Aorta (tissue), 5 donors: ENCODE results near the gene RNF144B. TPM values are rescaled to one million over a fixed set of nuclear protein-coding genes. Genes with fewer than 3 reads are reported as not detected.
"Not testable (repeated sequence)": the region's sequence is repeated elsewhere in the genome, so short reads cannot be mapped to it uniquely, and the experiment has no call there.

Experiments
- ATAC-seq: fragments of 200-7000 bp; cut with Tn5 transposase; one replicate; pipeline ENCODE4 v1.9.1; 2022; ENCODE audit warnings: moderate library complexity; ENCODE audit not compliant: low FRiP score
- DNase-seq, 2 donors: peaks; one replicate each; pipeline ENCODE4 v3.0.0-alpha.2; 2020
- H3K27ac ChIP-seq, 2 donors: one replicate each; pipeline ENCODE4 v1.5.1; 2013; ENCODE audit warnings: low read length in 2 of 2, mild to moderate bottlenecking in 2 of 2, moderate library complexity in 2 of 2, control low read depth in 1 of 2, inconsistent platforms in 1 of 2, low read depth in 1 of 2
- H3K27me3 ChIP-seq, 2 donors: one replicate each; pipeline ENCODE4 v1.6.1; 2013; ENCODE audit warnings: control low read depth in 1 of 2, low read length in 1 of 2, mild to moderate bottlenecking in 1 of 2, moderate library complexity in 1 of 2; ENCODE audit not compliant: insufficient read depth in 2 of 2, control insufficient read depth in 1 of 2
- H3K36me3 ChIP-seq, 2 donors: one replicate each; pipeline ENCODE4 v1.6.1; 2013; ENCODE audit warnings: control low read depth in 1 of 2, low read length in 1 of 2, mild to moderate bottlenecking in 1 of 2; ENCODE audit not compliant: insufficient read depth in 2 of 2, control insufficient read depth in 1 of 2
- H3K4me1 ChIP-seq, 2 donors: one replicate each; pipeline ENCODE4 v1.6.1; 2013; ENCODE audit warnings: low read length in 2 of 2, control low read depth in 1 of 2, mild to moderate bottlenecking in 1 of 2, moderate library complexity in 1 of 2; ENCODE audit not compliant: insufficient read depth in 2 of 2, control insufficient read depth in 1 of 2
- H3K4me3 ChIP-seq, 2 donors: one replicate each; pipeline ENCODE4 v1.5.1; 2013; ENCODE audit warnings: low read length in 2 of 2, control low read depth in 1 of 2, mild to moderate bottlenecking in 1 of 2
- H3K9me3 ChIP-seq: one replicate; pipeline ENCODE4 v1.6.1; 2013; ENCODE audit warnings: mild to moderate bottlenecking, low read length; ENCODE audit not compliant: control insufficient read depth
- WGBS, 2 donors: extraction: QIAGEN DNeasy Blood & Tissue Kit; methylation state at CpG; one replicate each; pipeline ENCODE4 v1.1.7; 2013; 5-methylcytosine and 5-hydroxymethylcytosine counted together
- intact Hi-C, 2 donors: fragments of 100-400 bp; cut with DNase I; formaldehyde crosslinking; loops; one replicate each; pipeline versions ENCODE4 v1.14.2 to v1.15.0; 2022
- polyA plus RNA-seq, 2 donors: library from polyadenylated mRNA; stranded (reverse); fragments of 200-250 nt; gene quantifications; one replicate each; pipeline ENCODE4 v1.2.3, GENCODE V29; 2013
- total RNA-seq, 2 donors: library from RNA; stranded (reverse); fragmentation: NEBNext Ultra II Directional; extraction: Animal tissue kit (Norgen Biotek cat#: 25700); gene quantifications; one replicate each; pipeline ENCODE4 v1.2.1, GENCODE V29; 2021
- donor health status: healthy with polysubstance abuse.
- donor health status: Bipolar disorder and iron deficiency.
- donor health status: DM: no; HTN: no; CAD: no.
- donor health status: DM: no; HTN: no; CAD: no.
- donor health status: DM: yes; HTN: yes; CAD: no.

RNF144B gene
- total and polyA plus RNA-seq, 4 donors, result 4.9 to 35.9 (median 15.2) TPM

- Histone ChIP-seq H3K4me3 (no peak overlapping the region), H3K4me1 (no peaks in the 10 kb centered on the region), H3K27ac (no peak overlapping the region), H3K27me3 (no peaks in the 10 kb centered on the region), H3K36me3 (no peaks in the 10 kb centered on the region), H3K9me3 (no peaks in the 10 kb centered on the region)
- WGBS, 2 donors, result 65 to 66% methylated on average over 4 of the region's 4 CpGs
- no peak for ATAC-seq
- no peak for DNase-seq
- intact Hi-C loops, result no loop called here
Measured at GRCh38 chr6:18350271-18350670, 36.9 kb upstream of the RNF144B start.

- Histone ChIP-seq H3K4me3 (no peak overlapping the region), H3K36me3 (no peaks in the 10 kb centered on the region), H3K4me1 (no peaks in the 10 kb centered on the region), H3K9me3 (no peaks in the 10 kb centered on the region), H3K27me3 (no peaks in the 10 kb centered on the region), H3K27ac (no peak overlapping the region)
- no peak for DNase-seq
- ATAC-seq, result no peak
- intact Hi-C loops, result no loop called here
- 93% methylated on average over 3 of the region's 3 CpGs for WGBS, 2 donors
Measured at GRCh38 chr6:18350712-18351111, 36.4 kb upstream of the RNF144B start.

- no peaks in the 10 kb centered on the region for H3K27me3 ChIP-seq
- DNase-seq, result no peak
- H3K9me3 ChIP-seq, result no peaks in the 10 kb centered on the region
- H3K4me1 ChIP-seq, result no peaks in the 10 kb centered on the region
- H3K4me3 ChIP-seq, result no peak overlapping the region
- intact Hi-C loops, result no loop called here
- no peak overlapping the region for H3K27ac ChIP-seq
- WGBS, 2 donors, result 96 to 99% methylated on average over 4 of the region's 4 CpGs
- no peaks in the 10 kb centered on the region for H3K36me3 ChIP-seq
- ATAC-seq, result no peak
Measured at GRCh38 chr6:18352001-18352400, 35.1 kb upstream of the RNF144B start.

GRCh38 chr6:18352842-18353241, 34.3 kb upstream of the RNF144B start:
- intact Hi-C loops, result no loop called here
- Histone ChIP-seq H3K27me3 (no peaks in the 10 kb centered on the region), H3K36me3 (no peaks in the 10 kb centered on the region), H3K27ac (no peak overlapping the region), H3K4me3 (no peak overlapping the region), H3K4me1 (no peaks in the 10 kb centered on the region), H3K9me3 (no peaks in the 10 kb centered on the region)
- no peak for ATAC-seq
- no peak for DNase-seq
- 86 to 92% methylated on average over 2 of the region's 2 CpGs for WGBS, 2 donors

GRCh38 chr6:18353251-18353650, 33.9 kb upstream of the RNF144B start:
- no peaks in the 10 kb centered on the region for H3K4me1 ChIP-seq
- intact Hi-C loops, result no loop called here
- DNase-seq, result no peak
- no peak for ATAC-seq
- no peak overlapping the region for H3K27ac ChIP-seq
- no peaks in the 10 kb centered on the region for H3K27me3 ChIP-seq
- 69 to 97% methylated on average over 2 of the region's 2 CpGs for WGBS, 2 donors
- H3K36me3 ChIP-seq, result no peaks in the 10 kb centered on the region
- no peak overlapping the region for H3K4me3 ChIP-seq
- H3K9me3 ChIP-seq, result no peaks in the 10 kb centered on the region

- H3K4me3 ChIP-seq, H3K4me1 ChIP-seq, DNase-seq, intact Hi-C loops, ATAC-seq, H3K36me3 ChIP-seq, H3K27me3 ChIP-seq, H3K27ac ChIP-seq, H3K9me3 ChIP-seq: not testable (repeated sequence)
- 67 to 89% methylated on average over 2 of the region's 4 CpGs for WGBS, 2 donors
Measured at GRCh38 chr6:18357546-18357945, 29.6 kb upstream of the RNF144B start.

- Histone ChIP-seq H3K36me3 (no peaks in the 10 kb centered on the region), H3K27me3 (no peaks in the 10 kb centered on the region), H3K4me3 (no peak overlapping the region), H3K27ac (no peak overlapping the region), H3K9me3 (no peaks in the 10 kb centered on the region), H3K4me1 (no peaks in the 10 kb centered on the region)
- whole genome bisulfite sequencing, 2 donors, result 93 to 95% methylated on average over 1 of the region's 1 CpG
- intact Hi-C loops, result no loop called here
- DNase-seq (no peak), ATAC-seq (no peak)
Measured at GRCh38 chr6:18359237-18359885, 27.8 kb upstream of the RNF144B start.

- no peak overlapping the region for H3K4me3 ChIP-seq
- no peaks in the 10 kb centered on the region for H3K4me1 ChIP-seq
- WGBS, 2 donors, result 41 to 45% methylated on average over 1 of the region's 1 CpG
- H3K9me3 ChIP-seq, result no peaks in the 10 kb centered on the region
- H3K36me3 ChIP-seq, result no peaks in the 10 kb centered on the region
- DNase-seq, result no peak
- H3K27ac ChIP-seq, result no peak overlapping the region
- no peak for ATAC-seq
- no peaks in the 10 kb centered on the region for H3K27me3 ChIP-seq
- intact Hi-C loops, result loop anchor here in 1 of 2 donors (10.0 kb wide), 1 partner anchor 55 kb away; no protein-coding TSS in a partner anchor
Measured at GRCh38 chr6:18360188-18360587, 27.0 kb upstream of the RNF144B start.

GRCh38 chr6:18362058-18362561, 25.0 kb upstream of the RNF144B start:
- DNase-seq, result no peak
- no peak overlapping the region for H3K4me3 ChIP-seq
- no peaks in the 10 kb centered on the region for H3K36me3 ChIP-seq
- ATAC-seq, result peak; percentile 83
- no peaks in the 10 kb centered on the region for H3K4me1 ChIP-seq
- H3K9me3 ChIP-seq, result no peaks in the 10 kb centered on the region
- WGBS, 2 donors, result 0 to 3% methylated on average over 2 of the region's 2 CpGs
- intact Hi-C loops, result loop anchor here in 1 of 2 donors (10.0 kb wide), 1 partner anchor 53 kb away; no protein-coding TSS in a partner anchor
- H3K27me3 ChIP-seq, result no peaks in the 10 kb centered on the region
- peak overlapping the region in 1 of 2 donors; percentile 96 for H3K27ac ChIP-seq
